Measurements from ENCODE around the gene SP5.
A peak's percentile ranks its signal among the peaks of the same experiment; 100 is the strongest.

Gene SP5

DNA sequence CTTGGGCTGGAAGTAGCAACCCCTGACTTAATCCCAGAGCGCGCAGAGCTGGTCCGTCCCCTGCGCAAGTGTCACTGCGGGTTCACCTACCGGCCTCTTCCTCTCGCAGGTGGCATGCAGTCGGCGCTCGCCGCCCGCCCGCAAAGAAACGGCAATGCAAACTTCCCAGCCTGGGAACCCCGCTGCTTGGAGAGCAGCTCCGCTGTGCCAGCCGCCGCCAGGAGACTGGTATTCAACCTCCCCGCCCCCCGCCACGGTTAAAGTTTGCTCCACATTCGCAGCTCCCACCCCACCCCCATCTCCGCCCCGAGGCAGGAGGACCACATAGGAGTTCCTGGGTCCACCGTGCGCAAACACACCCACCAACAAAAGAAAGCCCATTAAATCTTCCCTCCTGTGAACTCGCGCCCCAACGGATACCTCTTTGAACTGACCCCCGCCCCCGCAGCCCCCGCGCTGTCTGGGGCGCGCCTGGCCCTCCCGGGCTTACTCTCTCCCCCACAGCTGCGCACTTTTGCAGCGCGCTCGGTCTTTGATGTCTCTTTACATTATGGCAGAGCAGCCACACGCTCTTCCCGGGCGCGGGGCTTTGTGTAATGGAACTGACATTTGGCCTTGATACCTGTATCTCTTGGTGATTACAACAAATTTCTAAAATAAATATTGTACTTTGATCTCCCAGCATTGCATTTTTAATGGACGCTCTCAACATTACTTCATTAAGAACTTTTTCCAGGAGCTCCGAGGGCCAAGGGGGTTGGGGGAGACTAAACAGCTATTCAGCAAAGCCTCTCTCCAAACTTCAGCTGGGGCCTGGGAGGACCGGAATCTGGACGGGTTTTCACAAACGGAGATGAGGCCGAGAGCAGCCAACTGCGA, 3.1 kb upstream of the SP5 start:
- TF ChIP-seq, protein P1, sequence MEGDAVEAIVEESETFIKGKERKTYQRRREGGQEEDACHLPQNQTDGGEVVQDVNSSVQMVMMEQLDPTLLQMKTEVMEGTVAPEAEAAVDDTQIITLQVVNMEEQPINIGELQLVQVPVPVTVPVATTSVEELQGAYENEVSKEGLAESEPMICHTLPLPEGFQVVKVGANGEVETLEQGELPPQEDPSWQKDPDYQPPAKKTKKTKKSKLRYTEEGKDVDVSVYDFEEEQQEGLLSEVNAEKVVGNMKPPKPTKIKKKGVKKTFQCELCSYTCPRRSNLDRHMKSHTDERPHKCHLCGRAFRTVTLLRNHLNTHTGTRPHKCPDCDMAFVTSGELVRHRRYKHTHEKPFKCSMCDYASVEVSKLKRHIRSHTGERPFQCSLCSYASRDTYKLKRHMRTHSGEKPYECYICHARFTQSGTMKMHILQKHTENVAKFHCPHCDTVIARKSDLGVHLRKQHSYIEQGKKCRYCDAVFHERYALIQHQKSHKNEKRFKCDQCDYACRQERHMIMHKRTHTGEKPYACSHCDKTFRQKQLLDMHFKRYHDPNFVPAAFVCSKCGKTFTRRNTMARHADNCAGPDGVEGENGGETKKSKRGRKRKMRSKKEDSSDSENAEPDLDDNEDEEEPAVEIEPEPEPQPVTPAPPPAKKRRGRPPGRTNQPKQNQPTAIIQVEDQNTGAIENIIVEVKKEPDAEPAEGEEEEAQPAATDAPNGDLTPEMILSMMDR (IDR thresholded peaks at IDR 0.05; ENCODE audit: extremely low read depth, missing control alignments): no peak
- no peak for DNase-seq (ENCODE audit: low spot score)

DNA sequence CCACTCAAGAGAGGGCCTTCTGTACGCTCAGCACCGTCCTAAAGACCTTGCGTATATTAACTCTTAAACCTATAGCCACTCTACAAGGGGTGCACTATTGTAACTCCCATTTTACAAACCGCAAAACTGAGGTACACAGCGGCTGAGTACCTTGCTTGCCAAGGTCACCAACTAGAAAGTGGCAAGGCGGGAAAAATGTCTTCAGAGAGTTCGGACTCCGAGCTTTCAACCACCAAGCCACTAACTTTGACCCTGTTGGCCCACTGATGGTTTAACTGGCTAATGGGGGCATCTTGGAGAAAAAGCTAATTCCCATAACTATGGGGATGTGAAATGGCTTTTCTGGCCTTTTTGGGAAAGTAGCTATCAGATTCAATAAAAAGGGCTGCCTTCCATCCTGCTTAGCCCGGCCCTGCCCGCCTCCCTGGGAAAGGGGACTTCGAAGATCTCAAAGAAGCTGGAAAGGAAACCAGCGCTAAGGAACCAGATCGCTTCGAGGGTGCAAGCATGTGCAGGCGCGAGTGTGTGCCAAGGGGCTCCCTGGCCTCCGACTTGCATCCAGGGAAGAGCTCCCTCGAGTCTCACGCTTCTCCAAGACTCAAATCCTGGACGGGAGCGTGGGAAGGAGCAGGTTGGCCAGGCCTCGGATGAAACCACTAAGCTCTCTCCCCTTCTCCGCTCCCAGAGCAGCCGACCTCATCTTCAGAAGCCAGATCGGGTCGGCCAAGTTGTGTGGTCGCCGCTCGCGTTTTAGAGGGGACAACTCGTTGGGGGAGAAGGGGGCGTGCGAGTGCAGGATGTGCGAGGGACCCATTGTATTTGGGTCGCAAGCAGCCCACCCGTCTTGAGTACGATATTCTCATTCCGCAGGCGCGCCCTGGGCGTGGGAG, 2.2 kb upstream of the SP5 start:
- DNase-seq (ENCODE audit: low spot score): peak; percentile 28
- TF ChIP-seq, protein P1 (IDR thresholded peaks at IDR 0.05; ENCODE audit: extremely low read depth, missing control alignments): no peak

DNA sequence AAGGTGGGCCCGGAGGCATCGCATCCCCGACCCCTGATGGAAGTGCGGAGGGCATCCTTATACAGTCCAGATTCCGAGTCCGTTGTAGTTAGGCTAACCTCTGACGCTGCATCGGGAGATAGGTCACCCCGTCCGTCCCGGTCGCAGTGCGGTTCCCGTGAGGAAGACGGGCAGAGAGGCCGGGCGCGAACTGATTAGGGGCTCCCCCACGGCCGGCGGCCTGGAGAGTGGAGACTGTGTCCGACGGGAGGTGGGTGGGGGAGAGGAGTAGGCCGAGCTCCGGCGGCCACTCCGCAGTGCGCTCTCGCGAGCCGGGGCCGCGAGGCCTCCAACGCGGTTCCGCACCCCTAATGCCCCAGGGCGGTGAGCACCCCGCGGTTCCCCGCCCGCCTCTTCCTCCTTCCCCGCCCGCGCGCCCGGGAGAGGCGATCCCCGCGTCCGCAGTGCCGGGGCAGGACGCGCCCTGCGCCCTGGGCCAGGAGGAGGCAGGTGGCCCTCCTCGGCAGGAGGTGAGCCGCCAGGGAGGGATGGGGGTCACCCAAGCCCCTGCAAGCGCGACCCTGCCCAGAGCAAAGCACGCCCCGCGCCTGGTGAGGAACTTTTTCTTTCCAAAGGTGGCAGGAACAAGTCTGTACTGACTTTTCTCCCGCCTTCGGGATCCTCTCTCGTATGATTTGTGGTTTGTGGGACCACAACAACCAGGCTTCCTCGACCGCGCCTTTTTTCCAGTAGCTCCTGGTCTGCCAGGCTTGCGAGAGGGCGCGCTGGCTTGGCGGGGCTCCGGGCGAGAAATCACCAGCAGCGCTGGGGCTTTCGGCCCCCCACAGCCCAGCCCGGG, 1.4 kb upstream of the SP5 start:
- peak; percentile 39 for DNase-seq (ENCODE audit: low spot score)
- TF ChIP-seq, protein P1 (IDR thresholded peaks at IDR 0.05; ENCODE audit: extremely low read depth, missing control alignments): no peak

DNA sequence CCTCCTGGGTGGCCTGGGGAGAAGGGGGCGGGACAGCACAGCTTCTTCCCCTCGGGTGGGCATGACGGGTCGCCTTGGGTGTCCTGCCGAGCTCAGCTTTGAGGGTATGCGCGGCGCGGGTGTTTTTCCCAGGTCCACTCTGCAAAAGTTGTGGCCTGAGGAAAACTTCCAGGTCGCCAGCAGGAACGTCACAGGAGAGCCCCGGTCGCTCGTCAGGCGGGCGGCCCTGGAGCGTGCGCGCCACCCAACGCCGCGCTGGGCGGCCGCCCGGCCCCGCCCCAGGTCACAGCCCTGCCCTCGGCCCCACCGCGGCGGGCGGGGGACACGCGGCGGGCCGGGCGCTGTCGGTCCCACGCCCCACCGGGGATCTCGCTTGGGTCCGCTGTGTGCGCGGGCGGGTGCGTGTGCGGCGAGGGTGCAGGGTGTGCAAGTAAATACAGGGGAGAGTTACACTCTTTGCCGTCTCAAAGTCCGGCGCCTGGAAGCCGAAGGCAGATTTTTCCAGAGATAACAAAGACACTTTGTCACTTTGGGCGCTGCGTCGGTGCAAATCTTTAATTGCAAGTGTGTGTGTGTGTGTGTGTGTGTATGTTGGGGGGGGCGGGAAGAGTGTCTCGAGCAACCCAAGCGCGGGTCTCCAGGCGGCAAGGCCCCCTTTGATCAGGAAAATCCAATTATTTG, 616 bp upstream of the SP5 start:
- DNase-seq (ENCODE audit: low spot score): peak; percentile 74
- TF ChIP-seq, protein P1 (IDR thresholded peaks at IDR 0.05; ENCODE audit: extremely low read depth, missing control alignments): no peak

DNA sequence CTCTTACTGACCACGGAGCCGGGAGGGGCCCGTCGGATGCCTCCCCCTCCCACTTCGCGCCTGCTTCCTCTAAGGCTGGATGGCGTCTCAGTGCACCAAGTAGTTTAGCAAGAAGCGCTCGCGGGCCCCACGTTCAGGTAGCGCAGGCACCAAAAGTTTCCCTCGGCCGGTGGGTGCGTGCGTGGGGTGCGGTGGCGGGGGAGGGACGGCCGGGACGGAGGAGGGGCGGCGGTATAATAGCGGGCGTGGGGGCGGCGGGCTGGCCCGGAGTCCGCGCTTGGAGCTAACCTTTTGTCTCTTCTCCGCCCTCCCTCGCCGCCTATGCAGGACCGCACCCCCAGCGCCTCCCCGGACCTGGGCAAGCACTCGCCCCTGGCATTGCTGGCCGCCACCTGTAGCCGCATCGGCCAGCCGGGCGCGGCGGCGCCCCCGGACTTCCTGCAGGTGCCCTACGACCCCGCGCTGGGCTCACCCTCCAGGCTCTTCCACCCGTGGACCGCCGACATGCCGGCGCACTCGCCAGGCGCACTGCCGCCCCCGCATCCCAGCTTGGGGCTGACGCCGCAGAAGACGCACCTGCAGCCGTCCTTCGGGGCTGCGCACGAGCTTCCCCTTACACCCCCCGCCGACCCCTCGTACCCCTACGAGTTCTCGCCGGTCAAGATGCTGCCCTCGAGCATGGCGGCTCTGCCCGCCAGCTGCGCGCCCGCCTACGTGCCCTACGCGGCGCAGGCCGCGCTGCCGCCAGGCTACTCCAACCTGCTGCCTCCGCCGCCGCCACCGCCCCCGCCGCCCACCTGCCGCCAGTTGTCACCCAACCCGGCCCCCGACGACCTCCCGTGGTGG, 1.0 kb downstream of the SP5 start:
- TF ChIP-seq, protein P1 (IDR thresholded peaks at IDR 0.05; ENCODE audit: extremely low read depth, missing control alignments): no peak
- peak; percentile 71 for DNase-seq (ENCODE audit: low spot score)

Data from GM20000 (cell line).